ENCODE measurements around the gene ADGRA3.

- TF ChIP-seq CTCF (conservative IDR thresholded peaks at IDR 0.05; ENCODE audit: low read depth, low read length) = no peak
- no peak for TF ChIP-seq EZH2 (IDR thresholded peaks at IDR 0.05; ENCODE audit: borderline replicate concordance, low read depth, low read length, poor library complexity, severe bottlenecking)
These were observed 61.5 kb downstream of the ADGRA3 start for GRCh38 chr4:22454216-22454838.

Measured in A673 (cell line).